Measurements from ENCODE around the gene WDR90.

The WDR90 gene

DNA sequence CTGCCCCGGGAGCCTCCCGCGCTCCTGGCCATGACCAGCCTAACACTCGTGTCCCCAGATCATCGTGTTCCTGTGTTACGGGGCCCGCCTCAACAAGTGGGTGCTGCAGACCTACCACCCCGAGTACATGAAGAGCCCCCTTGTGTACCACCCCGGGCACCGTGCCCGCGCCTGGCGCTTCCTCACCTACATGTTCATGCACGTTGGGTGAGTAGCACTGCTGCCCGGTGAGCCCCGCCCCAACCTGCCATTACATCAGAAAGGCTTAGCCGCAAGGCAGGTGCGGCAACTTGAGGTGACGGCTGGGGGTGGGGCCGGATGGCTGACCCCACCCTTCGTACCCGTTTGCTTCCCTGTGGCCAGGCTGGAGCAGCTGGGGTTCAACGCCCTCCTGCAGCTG is 27.7 kb downstream of the WDR90 start:
- no peak for DNase-seq (ENCODE audit: low spot score)

DNA sequence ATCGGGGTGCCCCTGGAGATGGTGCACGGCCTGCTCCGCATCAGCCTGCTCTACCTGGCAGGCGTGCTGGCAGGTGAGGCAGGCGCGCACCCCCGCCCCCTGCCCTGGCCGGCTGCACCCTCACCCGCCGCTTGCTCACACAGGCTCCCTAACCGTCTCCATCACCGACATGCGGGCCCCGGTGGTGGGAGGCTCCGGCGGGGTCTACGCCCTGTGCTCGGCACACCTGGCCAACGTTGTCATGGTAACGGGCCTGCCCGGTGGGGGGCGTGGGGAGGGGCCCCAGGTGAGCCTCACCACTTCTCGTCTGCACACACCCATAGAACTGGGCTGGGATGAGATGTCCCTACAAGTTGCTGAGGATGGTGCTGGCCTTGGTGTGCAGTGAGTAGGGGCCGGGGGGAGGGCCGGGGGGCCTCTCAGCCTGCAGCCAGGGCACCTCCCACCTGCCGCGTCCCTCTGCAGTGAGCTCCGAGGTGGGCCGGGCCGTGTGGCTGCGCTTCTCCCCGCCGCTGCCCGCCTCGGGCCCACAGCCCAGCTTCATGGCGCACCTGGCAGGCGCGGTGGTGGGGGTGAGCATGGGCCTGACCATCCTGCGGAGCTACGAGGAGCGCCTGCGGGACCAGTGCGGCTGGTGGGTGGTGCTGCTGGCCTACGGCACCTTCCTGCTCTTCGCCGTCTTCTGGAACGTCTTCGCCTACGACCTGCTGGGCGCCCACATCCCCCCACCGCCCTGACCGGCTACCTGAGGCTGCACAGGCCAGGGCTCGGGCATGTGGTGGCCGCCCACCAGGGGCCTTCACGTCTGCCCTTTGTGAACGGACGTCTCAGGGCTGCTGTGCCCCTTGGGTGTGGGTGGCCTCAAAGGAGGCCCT is 28.4 kb downstream of the WDR90 start:
- no peak for DNase-seq (ENCODE audit: low spot score)

DNA sequence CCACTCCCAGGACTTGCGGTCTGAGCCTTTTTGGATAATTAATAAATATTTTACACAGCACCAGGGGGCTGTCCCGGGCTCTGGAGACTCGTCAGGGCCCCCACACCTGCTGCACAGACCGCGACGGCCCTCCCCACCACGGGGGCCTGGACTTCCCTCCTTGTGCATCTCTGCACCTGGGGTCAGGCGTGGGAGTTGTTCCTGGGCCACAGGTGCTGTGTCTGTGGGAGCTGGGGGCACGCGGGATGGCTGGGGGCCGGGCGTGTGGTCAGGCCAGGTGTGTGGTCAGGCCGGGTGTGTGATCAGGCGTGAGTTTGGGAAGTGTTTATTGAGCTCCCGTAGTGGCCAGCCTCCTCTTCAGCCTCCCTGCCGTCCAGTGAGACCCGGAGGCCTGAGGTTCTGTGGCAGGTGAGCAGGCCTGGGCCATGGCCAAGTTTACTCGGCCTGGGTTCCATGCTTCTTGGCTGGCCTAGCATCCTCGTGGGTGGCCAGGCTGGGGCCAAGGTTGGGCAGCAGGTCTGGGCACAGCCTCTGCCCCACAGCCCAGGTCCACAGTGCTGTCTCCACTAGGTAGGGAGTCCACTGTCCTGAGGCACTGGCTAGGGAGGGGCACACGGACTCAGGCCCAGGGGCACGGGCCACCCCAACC is 29.2 kb downstream of the WDR90 start:
- no peak for DNase-seq (ENCODE audit: low spot score)

DNA sequence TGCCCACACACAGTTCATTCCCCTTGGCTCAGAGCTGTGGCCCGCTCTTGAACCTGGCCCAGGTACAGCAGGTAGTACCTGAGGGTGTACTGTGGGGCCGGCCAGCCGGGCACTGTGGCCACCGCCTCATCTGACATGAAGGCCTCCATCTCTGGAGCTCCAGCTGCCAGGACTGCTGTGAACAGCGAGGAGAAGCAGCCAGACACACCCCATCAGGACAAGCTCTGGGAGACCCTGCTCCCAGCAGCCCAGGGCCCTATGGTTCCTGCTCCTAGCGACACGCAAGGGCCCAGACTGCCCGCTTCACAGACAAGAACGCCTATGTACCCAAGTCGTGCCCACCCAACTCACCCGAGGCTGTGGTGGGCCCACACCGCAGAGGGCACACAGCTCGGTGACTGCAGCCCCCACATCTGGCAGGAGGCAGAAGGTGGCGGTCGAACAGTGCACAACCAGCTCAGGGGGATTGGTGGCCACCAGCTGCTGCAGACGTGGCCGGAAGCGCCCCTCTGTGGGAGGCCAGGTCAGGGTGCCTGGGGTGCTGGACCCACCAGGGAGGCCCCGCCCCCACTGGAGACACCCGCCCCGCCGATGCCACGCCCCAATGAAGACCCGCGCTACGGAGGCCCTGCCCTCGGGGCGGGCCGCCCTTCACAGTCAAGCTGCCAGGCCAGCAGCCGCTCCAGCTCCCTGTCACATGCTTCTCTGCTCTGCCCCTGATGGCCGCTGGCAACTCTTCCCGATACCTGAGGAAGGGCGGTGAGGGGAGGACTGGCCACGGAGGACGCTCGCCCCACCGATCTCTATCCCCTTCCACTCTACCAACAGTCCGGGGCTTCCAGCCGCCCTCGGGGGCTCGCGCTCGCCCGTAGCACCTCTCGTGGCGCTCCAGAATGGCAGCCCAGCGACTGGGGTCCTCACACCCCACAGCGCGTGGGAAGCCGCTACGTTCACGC is 30.0 kb downstream of the WDR90 start:
- DNase-seq (ENCODE audit: low spot score) = peak; percentile 48

DNA sequence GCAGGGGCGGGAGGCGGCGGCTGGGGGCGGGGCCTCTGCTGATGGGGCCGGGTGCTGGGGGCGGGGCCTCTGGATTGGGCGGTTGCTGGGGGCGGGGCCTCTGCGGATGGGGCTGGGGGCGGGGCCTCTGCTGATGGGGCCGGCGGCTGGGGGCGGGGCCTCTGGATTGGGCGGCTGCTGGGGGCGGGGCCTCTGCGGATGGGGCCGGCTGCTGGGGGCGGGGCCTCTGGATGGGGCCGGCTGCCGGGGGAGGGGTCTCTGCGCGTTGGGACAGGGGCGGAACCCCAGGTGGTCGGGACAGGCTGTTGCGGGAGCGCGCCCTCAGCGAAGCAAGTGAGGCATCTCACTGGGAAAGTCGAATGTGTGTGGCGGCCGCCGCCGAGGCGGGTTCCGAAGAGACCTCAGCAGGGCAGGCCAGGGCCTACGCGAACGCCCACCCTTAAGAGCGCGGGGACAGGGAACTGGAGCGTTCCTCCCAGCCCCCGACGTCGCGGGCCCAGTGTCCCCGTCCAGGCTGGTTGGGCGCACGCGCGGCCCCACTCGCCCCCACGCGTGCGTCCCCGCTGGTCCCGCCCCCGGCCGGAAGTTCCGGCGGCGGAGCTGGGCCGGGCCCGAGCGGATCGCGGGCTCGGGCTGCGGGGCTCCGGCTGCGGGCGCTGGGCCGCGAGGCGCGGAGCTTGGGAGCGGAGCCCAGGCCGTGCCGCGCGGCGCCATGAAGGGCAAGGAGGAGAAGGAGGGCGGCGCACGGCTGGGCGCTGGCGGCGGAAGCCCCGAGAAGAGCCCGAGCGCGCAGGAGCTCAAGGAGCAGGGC is 30.9 kb downstream of the WDR90 start, which contains the start of gene STUB1:
TSS of gene STUB1 (plus strand) at position 597 of the 811 bp plus-strand sequence. CDS start at position 713, 116 bp downstream.
- peak; percentile 81 for DNase-seq (ENCODE audit: low spot score)

GRCh38 chr16:680625-680945 is 31.4 kb downstream of the WDR90 start:
- DNase-seq (ENCODE audit: low spot score) = no peak

GRCh38 chr16:680967-681745 is 32.0 kb downstream of the WDR90 start:
- no peak for DNase-seq (ENCODE audit: low spot score)

GRCh38 chr16:681746-682427 is 32.7 kb downstream of the WDR90 start:
- no peak for DNase-seq (ENCODE audit: low spot score)

DNA sequence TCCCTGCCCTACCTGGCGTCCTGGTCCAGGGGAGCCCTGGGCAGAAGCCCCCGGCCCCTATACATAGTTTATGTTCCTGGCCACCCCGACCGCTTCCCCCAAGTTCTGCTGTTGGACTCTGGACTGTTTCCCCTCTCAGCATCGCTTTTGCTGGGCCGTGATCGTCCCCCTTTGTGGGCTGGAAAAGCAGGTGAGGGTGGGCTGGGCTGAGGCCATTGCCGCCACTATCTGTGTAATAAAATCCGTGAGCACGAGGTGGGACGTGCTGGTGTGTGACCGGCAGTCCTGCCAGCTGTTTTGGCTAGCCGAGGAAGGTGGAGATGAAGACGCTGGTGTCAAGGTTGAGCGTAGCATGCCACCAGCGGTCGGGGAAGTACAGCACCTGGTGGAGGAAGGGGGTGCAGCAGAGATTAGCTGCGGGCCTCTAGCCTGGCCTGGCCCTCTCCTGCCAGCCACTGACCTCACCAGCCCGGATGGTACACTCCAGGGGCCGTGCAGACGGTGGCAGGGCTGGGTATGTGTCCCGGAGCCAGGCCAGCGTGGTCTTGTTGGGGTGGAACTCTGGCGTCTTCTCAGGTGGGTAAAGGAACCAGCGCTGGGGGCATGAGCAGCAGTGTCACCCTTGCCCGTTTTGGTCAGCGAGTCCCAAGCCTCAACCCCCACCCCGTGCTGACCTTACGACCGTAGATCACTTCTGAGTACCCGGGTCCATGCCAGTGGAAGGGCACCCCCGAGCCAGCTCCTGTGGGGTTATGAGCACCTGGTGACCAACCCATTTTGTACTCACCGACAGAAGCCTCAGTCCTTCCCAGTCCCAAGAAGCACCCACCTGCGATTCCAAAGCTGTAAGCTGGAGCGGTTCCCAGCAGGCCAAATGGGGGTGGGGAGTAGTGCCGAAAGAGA is 33.6 kb downstream of the WDR90 start:
- no peak for DNase-seq (ENCODE audit: low spot score)

GRCh38 chr16:683396-684070 is 34.4 kb downstream of the WDR90 start:
- DNase-seq (ENCODE audit: low spot score) = no peak

GRCh38 chr16:684071-684794 is 35.1 kb downstream of the WDR90 start, which contains the start of gene JMJD8:
Gene JMJD8 (minus strand): TSS chr16:684334. CDS start chr16:684319, 15 bp downstream.
- peak; percentile 97 for DNase-seq (ENCODE audit: low spot score)

GRCh38 chr16:684961-685696 is 36.0 kb downstream of the WDR90 start:
- DNase-seq (ENCODE audit: low spot score) = no peak

DNA sequence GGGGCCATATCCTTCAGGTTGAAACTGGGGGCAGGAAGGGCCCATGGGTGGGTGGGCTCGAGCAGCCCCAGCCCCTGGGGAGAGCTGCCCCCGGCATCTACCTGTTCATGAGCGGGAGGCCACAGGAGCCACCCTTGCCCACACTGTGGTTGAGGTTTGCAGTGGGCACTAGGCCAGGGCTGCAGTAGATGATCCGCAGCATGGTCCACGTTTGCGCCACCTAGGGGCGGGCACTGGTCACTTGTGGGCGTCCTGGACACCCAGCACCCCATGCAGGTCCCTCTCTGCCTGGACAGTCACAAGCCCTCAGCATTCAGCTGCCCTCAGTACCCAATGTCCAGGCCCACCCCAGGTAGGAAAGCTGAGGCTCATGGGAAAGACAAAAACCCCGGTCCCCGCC is 36.8 kb downstream of the WDR90 start:
- no peak for DNase-seq (ENCODE audit: low spot score)

DNA sequence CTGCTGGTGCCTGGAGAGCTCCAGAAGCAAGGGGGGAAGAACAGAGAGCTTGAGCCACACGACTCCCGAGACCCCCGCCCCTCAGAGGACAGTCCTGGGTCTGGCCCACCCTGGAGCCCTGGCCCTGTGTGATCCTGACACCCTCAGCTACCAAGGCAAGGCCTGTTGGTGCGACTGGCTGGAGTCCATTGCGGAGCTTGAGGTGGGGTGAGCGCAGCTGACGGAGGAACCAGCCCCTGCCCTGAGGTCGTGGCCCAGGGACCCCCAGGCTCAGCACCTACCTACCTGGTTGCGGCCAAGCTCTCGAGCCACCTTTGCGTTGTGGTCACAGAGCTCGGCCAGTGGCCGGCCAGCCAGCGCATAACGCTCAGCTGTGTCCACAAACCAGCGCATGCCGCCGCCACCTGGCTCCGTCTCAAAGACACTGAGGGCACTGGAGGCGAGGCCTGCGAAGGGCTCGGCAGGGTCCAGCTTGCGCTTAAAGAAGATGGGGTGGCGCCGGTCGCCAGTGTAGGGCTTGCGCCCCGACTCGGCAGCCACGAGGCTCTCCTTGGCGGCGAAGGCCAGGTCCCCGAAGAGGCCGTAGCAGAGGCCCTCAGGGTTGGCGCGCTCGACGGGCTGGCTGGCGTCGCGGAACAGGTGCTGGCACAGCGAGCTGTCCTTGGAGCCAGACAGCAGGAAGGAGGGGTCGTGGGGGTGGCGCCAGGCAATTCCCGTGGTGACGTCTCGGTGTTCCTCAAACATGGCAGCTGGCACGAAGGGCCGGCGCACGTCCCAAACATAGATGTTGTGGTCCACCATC is 37.5 kb downstream of the WDR90 start:
- DNase-seq (ENCODE audit: low spot score) = no peak

- DNase-seq (ENCODE audit: low spot score) = no peak
Measured at GRCh38 chr16:687499-687898, 38.3 kb downstream of the WDR90 start.

Measured in HuH-7.5 (cell line).